ENCODE data around the gene NOM1. TPM values are rescaled to one million over a fixed set of nuclear protein-coding genes. Genes with fewer than 3 reads are reported as not detected.
A peak's percentile ranks its signal among the peaks of the same experiment; 100 is the strongest.

Gene NOM1
- total RNA-seq, 3 donors from 2014 or later, result 13.9 to 20.9 (median 15.9) TPM

DNA sequence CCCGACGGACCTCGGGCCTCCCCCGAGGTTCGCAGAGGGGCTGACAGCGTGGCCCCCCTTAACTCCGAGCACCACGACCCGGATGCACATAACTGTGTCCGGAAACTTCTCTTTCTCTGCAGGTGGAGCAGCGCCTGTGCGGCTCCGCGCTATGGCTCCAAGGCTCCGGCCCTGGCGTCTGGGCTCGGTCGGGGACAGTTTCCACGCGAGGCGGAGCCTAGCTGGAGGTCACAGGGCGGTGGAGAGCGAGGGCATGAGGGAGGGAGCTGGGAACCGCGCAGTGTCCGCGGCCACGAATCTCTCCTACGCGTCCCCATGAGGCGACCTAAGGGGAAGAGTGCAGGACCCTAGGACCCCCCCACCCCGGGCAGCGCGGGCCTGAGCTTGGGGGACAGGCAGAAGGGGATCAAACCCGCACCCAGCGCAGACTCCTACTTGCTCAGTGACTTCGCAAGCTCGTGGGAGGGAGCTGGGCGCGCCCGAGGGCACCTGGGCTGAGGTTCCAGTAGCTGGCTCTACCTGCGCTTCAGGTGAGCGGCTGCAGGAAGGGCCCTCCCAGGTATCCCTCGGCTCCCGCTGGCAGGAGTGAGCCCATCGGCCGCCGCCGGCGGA lies 69.6 kb downstream of the NOM1 start:
- H3K4me1 ChIP-seq (ENCODE audit: low read depth), result peaks cover 38% of the 10 kb centered on the region
- TF ChIP-seq, protein P1, sequence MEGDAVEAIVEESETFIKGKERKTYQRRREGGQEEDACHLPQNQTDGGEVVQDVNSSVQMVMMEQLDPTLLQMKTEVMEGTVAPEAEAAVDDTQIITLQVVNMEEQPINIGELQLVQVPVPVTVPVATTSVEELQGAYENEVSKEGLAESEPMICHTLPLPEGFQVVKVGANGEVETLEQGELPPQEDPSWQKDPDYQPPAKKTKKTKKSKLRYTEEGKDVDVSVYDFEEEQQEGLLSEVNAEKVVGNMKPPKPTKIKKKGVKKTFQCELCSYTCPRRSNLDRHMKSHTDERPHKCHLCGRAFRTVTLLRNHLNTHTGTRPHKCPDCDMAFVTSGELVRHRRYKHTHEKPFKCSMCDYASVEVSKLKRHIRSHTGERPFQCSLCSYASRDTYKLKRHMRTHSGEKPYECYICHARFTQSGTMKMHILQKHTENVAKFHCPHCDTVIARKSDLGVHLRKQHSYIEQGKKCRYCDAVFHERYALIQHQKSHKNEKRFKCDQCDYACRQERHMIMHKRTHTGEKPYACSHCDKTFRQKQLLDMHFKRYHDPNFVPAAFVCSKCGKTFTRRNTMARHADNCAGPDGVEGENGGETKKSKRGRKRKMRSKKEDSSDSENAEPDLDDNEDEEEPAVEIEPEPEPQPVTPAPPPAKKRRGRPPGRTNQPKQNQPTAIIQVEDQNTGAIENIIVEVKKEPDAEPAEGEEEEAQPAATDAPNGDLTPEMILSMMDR (IDR thresholded peaks at IDR 0.05), result no peak
- H3K36me3 ChIP-seq (ENCODE audit: low read depth), result no peaks in the 10 kb centered on the region
- ATAC-seq (peak; percentile 51), DNase-seq (no peak)
- intact Hi-C loops (cut with DNase I, micrococcal nuclease), result no loop called here
- no peaks in the 10 kb centered on the region for H3K9me3 ChIP-seq
- H3K4me3 ChIP-seq, result no peak overlapping the region

DNA sequence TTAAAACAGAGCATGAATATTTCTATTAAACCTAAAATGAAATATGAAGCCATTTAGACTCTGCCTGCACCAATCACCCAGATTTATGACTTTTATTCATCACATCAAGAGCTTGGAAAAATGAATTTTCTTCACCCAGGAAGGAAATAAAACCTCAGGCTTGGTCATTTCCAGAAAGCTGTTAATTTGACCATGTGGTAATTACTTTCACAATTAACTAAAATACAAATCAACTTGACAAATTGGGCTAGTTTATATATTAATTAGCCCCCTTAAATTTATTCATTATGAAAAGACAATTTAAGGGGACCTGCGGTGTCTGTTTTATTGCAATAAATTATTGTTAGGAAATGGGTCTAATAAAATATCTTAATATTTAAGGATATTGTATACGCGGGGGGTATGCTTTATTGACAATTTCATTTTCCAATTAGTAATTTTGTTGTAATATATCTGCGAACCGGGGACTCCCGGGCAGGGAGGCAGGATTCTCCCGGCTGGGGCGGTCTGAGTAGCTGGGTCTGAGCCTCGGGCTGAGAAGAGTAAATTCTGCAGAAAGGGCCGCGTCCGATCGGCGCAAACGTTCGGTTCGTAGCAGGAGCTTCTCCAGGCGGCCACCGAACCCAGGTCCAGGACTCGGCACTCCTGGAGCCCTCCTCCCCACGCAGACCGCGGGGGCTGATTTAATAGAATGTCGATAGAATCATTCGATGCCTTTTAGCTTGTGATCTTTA lies 70.4 kb downstream of the NOM1 start:
- DNase-seq (no peak), ATAC-seq (no peak)
- Histone ChIP-seq H3K36me3 (ENCODE audit: low read depth) (no peaks in the 10 kb centered on the region), H3K9me3 (no peaks in the 10 kb centered on the region), H3K4me1 (ENCODE audit: low read depth) (peaks cover 38% of the 10 kb centered on the region), H3K4me3 (no peak overlapping the region)
- intact Hi-C loops (cut with DNase I, micrococcal nuclease), result no loop called here
- TF ChIP-seq, protein P1 (IDR thresholded peaks at IDR 0.05), result no peak

DNA sequence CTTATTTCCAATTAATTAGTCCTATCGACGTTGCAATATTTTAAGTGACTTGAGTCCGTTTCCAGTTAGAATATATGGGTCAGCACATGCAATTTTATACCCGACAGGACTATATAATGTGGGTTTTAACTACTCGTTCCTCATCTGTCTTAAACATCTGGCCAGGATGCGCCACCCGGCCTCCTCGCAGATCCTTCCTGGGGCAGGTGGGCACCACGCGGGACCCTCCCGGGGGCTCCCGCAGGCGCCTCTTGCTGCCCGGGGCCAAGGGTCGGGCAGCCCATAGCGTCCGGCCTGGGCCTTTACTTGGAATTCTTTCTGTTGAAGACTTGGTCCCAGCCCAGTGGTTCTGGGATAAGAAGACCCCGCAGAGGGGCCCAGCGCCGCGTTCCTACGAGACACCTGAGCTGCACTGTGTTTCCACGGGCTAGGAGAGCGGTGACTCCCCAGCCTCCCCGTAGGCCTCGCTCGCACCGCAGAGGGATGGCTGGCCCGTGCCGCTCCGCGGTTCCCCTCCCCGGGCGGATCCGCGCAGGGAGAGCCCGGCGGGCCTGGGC lies 71.1 kb downstream of the NOM1 start:
- TF ChIP-seq, protein P1 (IDR thresholded peaks at IDR 0.05), result no peak
- no peak for ATAC-seq
- DNase-seq, result no peak
- Histone ChIP-seq H3K4me3 (no peak overlapping the region), H3K36me3 (ENCODE audit: low read depth) (no peaks in the 10 kb centered on the region), H3K4me1 (ENCODE audit: low read depth) (peaks cover 38% of the 10 kb centered on the region), H3K9me3 (no peaks in the 10 kb centered on the region)
- intact Hi-C loops (cut with DNase I, micrococcal nuclease), result no loop called here

DNA sequence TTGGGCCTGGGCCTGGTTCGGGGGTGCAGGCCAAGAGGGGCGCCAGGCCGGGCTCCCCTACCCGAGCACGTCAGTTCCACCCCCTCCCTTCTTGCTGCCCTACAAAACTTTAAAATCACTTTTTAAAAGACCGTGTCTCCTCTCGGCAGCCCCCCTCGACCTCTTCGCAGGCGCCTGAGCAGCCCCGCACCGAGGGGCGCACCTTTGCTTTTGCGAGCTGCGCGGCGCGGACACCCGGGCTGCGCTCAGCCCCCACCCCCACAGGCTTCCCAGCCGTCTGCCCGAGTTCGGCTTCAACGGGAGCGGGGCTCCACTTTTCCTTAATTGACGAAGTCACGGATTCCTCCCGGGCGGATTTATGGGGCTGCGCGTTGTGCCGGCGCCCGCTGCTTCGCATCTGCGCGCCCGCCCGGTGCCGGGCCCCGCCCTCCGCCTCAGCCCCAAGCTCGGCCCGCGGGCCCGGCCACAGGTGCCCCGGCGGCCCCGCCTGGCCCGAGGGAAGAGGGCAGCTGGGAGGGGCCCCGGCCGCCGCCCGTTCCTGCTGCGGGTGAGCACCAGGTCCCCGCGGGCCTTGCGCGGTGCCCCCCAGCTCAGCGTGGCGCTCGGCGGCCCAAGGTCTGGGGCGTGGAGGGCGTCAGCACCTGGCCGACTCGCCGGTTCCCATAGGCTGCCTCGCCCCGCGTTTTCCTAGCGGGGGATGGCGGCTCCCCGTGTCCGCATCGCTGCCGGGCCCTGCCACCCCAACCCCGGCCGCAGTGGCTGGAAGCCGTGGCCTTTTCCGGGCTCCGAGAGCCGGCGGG lies 71.8 kb downstream of the NOM1 start:
- intact Hi-C loops (cut with DNase I, micrococcal nuclease), result no loop called here
- H3K4me3 ChIP-seq, result no peak overlapping the region
- no peaks in the 10 kb centered on the region for H3K9me3 ChIP-seq
- peaks cover 38% of the 10 kb centered on the region for H3K4me1 ChIP-seq (ENCODE audit: low read depth)
- DNase-seq, result peak in 1 of 3 donors; percentile 41
- ATAC-seq, result peak; percentile 62
- TF ChIP-seq, protein P1 (IDR thresholded peaks at IDR 0.05), result no peak
- H3K36me3 ChIP-seq (ENCODE audit: low read depth), result no peaks in the 10 kb centered on the region

DNA sequence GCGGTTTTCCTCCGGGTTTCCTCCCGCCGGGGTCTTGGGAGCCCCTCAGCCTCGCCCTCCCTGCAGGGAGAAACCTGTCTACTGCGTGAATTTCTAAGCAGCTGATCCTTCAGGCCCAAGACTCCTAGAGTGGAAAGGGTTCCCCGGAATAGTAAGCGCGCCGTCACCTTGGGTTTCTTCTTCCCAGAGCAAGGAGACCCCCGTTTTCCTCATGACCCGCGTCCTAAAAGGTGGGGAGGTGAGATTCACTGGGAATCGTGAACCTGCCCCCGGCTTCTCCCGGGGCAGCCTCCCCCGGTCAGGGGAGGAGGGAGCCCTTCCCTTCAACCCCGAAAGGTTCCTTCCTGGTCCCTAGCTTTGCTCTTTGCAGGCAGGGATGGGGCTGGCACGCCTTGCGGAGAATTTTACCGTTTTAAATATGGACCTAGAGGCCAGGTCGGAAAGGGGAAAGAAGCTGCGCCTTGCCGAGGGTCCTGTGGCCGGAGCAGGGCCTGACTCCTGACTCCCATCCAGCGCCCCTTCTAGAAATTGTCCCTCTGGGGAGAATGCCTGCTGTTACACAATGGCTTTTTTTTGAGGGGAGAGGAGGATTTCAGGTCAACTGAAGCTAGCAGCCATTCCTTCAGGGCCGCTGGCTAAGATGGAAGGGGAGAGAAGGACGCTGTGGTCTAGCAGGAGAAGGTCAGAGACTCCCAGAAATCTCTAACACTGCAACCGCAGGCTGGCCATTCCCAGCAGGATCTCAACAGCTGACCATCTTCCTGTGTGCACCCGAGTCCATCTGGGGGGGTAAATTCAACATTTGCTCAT lies 72.6 kb downstream of the NOM1 start:
- TF ChIP-seq, protein P1 (IDR thresholded peaks at IDR 0.05), result no peak
- Histone ChIP-seq H3K4me3 (no peak overlapping the region), H3K4me1 (ENCODE audit: low read depth) (peaks cover 38% of the 10 kb centered on the region), H3K36me3 (ENCODE audit: low read depth) (no peaks in the 10 kb centered on the region), H3K9me3 (no peaks in the 10 kb centered on the region)
- intact Hi-C loops (cut with DNase I, micrococcal nuclease), result no loop called here
- ATAC-seq, result no peak
- DNase-seq, result no peak
